Neutrophil (primary cell): ENCODE data around the gene NKAIN4.

Experiments used
- H3K27ac ChIP-seq: fragments of 200-600 bp; sonication (generic); 2 replicates; pipeline ENCODE4 v1.5.1; 2016; ENCODE audit warnings: mild to moderate bottlenecking, moderate library complexity
- H3K27me3 ChIP-seq: fragments of 200-600 bp; sonication (generic); 2 replicates; pipeline ENCODE4 v1.6.0; 2016; ENCODE audit warnings: mild to moderate bottlenecking
- H3K36me3 ChIP-seq: fragments of 200-600 bp; sonication (generic); 2 replicates; pipeline ENCODE4 v1.5.1; 2017
- H3K4me1 ChIP-seq, 2 experiments: fragments of 200-600 bp in 1 of 2; sonication (generic) in 1 of 2; 1 replicate in 1 of 2; 2 replicates in 1 of 2; pipeline versions ENCODE4 v1.5.1 to v1.6.1; 2013 to 2016; ENCODE audit warnings: low read depth in 1 of 2, low read length in 1 of 2, mild to moderate bottlenecking in 1 of 2, moderate library complexity in 1 of 2; ENCODE audit not compliant: control insufficient read depth in 1 of 2, insufficient read depth in 1 of 2
- H3K4me3 ChIP-seq, 2 experiments: fragments of 200-600 bp in 1 of 2; sonication (generic) in 1 of 2; 1 replicate in 1 of 2; 2 replicates in 1 of 2; pipeline ENCODE4 v1.5.1; 2013 to 2016; ENCODE audit warnings: low read depth in 1 of 2, low read length in 1 of 2, mild to moderate bottlenecking in 1 of 2, moderate library complexity in 1 of 2
- H3K9me3 ChIP-seq: fragments of 200-600 bp; sonication (generic); 2 replicates; pipeline ENCODE4 v1.5.1; 2016
- CTCF ChIP-seq: fragments of 200-600 bp; sonication (generic); IDR thresholded peaks from 2 replicates; pipeline ENCODE4 v1.5.1; 2016; ENCODE audit warnings: antibody characterized with exemption

Gene NKAIN4

DNA sequence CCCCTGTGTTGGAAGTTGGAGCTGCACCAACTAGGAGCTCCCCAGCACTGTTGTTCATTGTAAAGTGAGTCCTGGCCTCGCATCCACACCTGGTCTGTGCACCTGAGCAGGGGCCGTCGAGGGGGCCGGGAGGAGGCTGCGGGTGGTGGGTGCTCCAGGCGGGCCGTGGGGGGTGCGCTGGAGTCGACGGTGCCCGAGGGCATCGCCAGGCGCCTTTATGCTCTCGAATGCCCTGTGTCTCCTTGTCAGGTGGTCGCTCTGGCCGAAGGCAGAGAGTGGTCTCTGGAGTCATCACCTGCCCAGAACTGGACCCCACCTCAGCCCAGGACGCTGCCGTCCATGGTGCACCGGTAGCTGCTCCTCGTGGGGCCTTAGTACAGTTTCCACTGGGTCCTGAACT is 22.7 kb upstream of the NKAIN4 start:
- Histone ChIP-seq H3K4me3 (no peak overlapping the region), H3K9me3 (no peaks in the 10 kb centered on the region), H3K36me3 (peaks cover 62% of the 10 kb centered on the region), H3K4me1 (peaks cover 11 to 12% of the 10 kb centered on the region in 2 experiments), H3K27ac (no peak overlapping the region), H3K27me3 (peaks cover 2% of the 10 kb centered on the region)
- no peak for TF ChIP-seq CTCF

DNA sequence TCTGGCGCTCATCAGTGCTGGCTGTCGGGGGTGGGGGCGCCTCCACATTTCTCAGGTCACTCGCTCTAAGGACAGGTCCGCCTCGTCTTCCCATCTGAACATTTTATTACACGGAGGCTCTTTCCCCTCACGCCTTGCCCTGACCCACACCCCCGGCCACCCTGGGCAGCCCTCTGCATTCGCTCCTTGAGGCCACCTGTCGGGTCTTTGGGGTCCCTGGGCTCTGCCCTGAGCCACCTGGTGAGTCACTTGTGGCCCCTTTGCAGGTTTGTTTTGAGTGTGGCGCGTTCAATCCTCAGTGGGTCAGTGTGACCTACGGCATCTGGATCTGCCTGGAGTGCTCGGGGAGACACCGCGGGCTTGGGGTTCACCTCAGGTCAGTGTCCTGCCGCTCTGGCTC is 21.6 kb upstream of the NKAIN4 start:
- H3K27me3 ChIP-seq: peaks cover 14% of the 10 kb centered on the region
- TF ChIP-seq CTCF: no peak
- H3K9me3 ChIP-seq: no peaks in the 10 kb centered on the region
- peaks cover 15 to 16% of the 10 kb centered on the region in 2 experiments for H3K4me1 ChIP-seq
- no peak overlapping the region for H3K4me3 ChIP-seq
- peaks cover 50% of the 10 kb centered on the region for H3K36me3 ChIP-seq
- H3K27ac ChIP-seq: no peak overlapping the region

GRCh38 chr20:63274381-63275228 is 20.3 kb upstream of the NKAIN4 start:
- H3K27me3 ChIP-seq: peaks cover 17% of the 10 kb centered on the region
- H3K9me3 ChIP-seq: no peaks in the 10 kb centered on the region
- H3K36me3 ChIP-seq: peaks cover 38% of the 10 kb centered on the region
- no peak for TF ChIP-seq CTCF
- peaks cover 15 to 16% of the 10 kb centered on the region in 2 experiments for H3K4me1 ChIP-seq
- no peak overlapping the region for H3K27ac ChIP-seq
- H3K4me3 ChIP-seq: no peak overlapping the region

GRCh38 chr20:63273635-63274380 is 19.5 kb upstream of the NKAIN4 start:
- Histone ChIP-seq H3K36me3 (peaks cover 30% of the 10 kb centered on the region), H3K27ac (peak overlapping the region; percentile 61), H3K27me3 (peaks cover 23% of the 10 kb centered on the region), H3K4me1 (peaks cover 15 to 16% of the 10 kb centered on the region in 2 experiments), H3K4me3 (peak overlapping the region; percentile 79 to 83), H3K9me3 (no peaks in the 10 kb centered on the region)
- no peak for TF ChIP-seq CTCF

DNA sequence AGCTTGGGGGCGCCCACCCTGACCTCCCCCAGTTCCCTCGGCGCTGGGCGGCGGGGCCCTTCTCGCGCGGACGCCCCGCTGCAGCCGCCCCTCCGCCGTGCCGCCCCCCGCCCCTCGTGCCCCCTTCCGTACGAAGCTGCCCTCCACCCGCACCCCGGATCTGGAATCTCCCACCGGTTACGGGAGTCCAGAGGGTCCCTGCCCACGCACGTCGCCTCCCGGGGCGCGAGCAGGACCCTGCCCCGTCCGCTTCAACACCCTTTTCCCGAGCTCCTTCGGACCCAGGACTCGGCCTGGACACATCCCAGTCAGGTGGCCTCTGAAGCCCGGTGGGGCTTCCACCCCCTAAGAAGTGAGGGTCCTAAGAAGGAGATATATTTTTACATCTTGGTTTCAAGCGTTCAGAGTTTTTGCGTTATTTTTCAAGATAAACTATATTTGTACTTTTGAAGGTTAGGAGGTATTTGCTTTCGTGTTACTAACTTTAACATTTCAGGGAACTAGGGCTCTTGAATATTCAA is 18.9 kb upstream of the NKAIN4 start:
- peak overlapping the region; percentile 61 for H3K27ac ChIP-seq
- peaks cover 30% of the 10 kb centered on the region for H3K27me3 ChIP-seq
- H3K9me3 ChIP-seq: no peaks in the 10 kb centered on the region
- H3K36me3 ChIP-seq: peaks cover 23% of the 10 kb centered on the region
- TF ChIP-seq CTCF: no peak
- H3K4me3 ChIP-seq: peak overlapping the region; percentile 79 to 83
- H3K4me1 ChIP-seq: peaks cover 15 to 16% of the 10 kb centered on the region in 2 experiments
